Measurements from ENCODE around the gene PLA2G6. TPM values are rescaled to one million over a fixed set of nuclear protein-coding genes. Genes with fewer than 3 reads are reported as not detected.

PLA2G6 gene
- total RNA-seq, 1 experiment from 2014 or later = 39.8 TPM

- Histone ChIP-seq H3K27ac (no peak overlapping the region), H3K9me3 (ENCODE audit: insufficient read depth, low read depth) (no peaks in the 10 kb centered on the region), H3K36me3 (ENCODE audit: low read depth) (no peaks in the 10 kb centered on the region), H3K9me2 (ENCODE audit: insufficient read depth) (no peaks in the 10 kb centered on the region), H3K27me3 (ENCODE audit: insufficient read depth, low read depth) (no peaks in the 10 kb centered on the region), H3K79me2 (ENCODE audit: low read depth) (no peaks in the 10 kb centered on the region), H2AFZ (no peak overlapping the region), H3K4me3 (no peak overlapping the region), H4K20me1 (ENCODE audit: insufficient read depth) (no peaks in the 10 kb centered on the region), H3K4me1 (replicated peaks; ENCODE audit: insufficient read depth) (no peaks in the 10 kb centered on the region), H3K4me2 (no peak overlapping the region), H3F3A (ENCODE audit: insufficient read depth, low read depth) (0 out of 2 replicates have a peak, but pooled peaks cover 11% of the 10 kb centered on the region)
- DNase-seq = no peak
- TF ChIP-seq EZH2 (IDR thresholded peaks at IDR 0.05; ENCODE audit: low read depth) (no peak), CTCF (conservative IDR thresholded peaks at IDR 0.05) (no peak)
- intact Hi-C loops (cut with micrococcal nuclease; ENCODE audit: unreplicated experiment) = no loop called here
- BruUV-seq (replicated peaks) = no TSS peak
- POLR2A ChIA-PET (ENCODE audit: unreplicated experiment) = interaction anchor here (0.5 kb wide), 1 partner anchor 82 kb away, joined by 3 read pairs; no protein-coding TSS in a partner anchor
- CTCF ChIA-PET = no interaction called here
Observed at GRCh38 chr22:38124236-38124974, 57.2 kb downstream of the PLA2G6 start.

DNA sequence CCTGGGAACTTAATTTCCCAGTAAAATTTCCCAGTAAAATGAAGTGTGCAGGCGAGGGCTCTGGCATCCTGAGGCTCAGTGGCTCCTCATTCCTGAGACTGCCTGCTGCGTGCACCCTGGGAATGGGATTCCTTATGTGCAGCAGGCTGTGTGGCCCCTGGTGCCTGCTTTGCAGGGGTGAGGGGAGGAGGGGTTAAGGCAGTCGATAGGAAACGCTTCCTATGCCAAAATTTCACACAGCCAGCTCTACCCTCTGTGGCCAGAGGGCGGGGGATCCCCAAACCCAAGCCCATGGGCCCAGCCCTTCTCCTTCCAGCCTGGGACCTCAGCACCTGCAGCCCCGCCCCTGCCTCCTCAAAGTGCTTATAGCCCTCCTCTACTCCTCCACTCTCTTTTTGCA lies 59.0 kb downstream of the PLA2G6 start:
- Histone ChIP-seq H2AFZ (no peak overlapping the region), H3F3A (ENCODE audit: insufficient read depth, low read depth) (0 out of 2 replicates have a peak, but pooled peaks cover 11% of the 10 kb centered on the region)

More for the DNA sequence above, 59.0 kb downstream of the PLA2G6 start:
- BruUV-seq (replicated peaks) = no TSS peak
- no peak for TF ChIP-seq EZH2 (IDR thresholded peaks at IDR 0.05; ENCODE audit: low read depth)
- no peak for TF ChIP-seq CTCF (conservative IDR thresholded peaks at IDR 0.05)
- ChIA-PET POLR2A (ENCODE audit: unreplicated experiment) (no interaction called here), CTCF (interaction anchor here (0.8 kb wide), 1 partner anchor 13 kb away, joined by 3 read pairs; no protein-coding TSS in a partner anchor)
- DNase-seq = no peak
- Histone ChIP-seq H3K27me3 (ENCODE audit: insufficient read depth, low read depth) (no peaks in the 10 kb centered on the region), H4K20me1 (ENCODE audit: insufficient read depth) (no peaks in the 10 kb centered on the region), H3K4me3 (no peak overlapping the region), H3K79me2 (ENCODE audit: low read depth) (no peaks in the 10 kb centered on the region), H3K4me1 (replicated peaks; ENCODE audit: insufficient read depth) (no peaks in the 10 kb centered on the region), H3K36me3 (ENCODE audit: low read depth) (no peaks in the 10 kb centered on the region), H3K9me2 (ENCODE audit: insufficient read depth) (no peaks in the 10 kb centered on the region), H3K4me2 (no peak overlapping the region), H3K27ac (no peak overlapping the region), H3K9me3 (ENCODE audit: insufficient read depth, low read depth) (no peaks in the 10 kb centered on the region)
- intact Hi-C loops (cut with micrococcal nuclease; ENCODE audit: unreplicated experiment) = no loop called here
